ENCODE measurements around the gene ERC2.

Gene ERC2

GRCh38 chr3:56200251-56200650 lies 268.0 kb downstream of the ERC2 start:
- Histone ChIP-seq H3K4me1 (ENCODE audit: control insufficient read depth, insufficient read depth, low read length) (no peaks in the 10 kb centered on the region), H3K36me3 (ENCODE audit: insufficient read depth, low read length) (no peaks in the 10 kb centered on the region), H3K9ac (ENCODE audit: low read depth, low read length) (no peak overlapping the region), H3K27me3 (ENCODE audit: control insufficient read depth, insufficient read depth, low read length) (no peaks in the 10 kb centered on the region), H3K4me2 (ENCODE audit: low read length) (no peak overlapping the region), H3K9me3 (replicated peaks; ENCODE audit: low read length) (no peaks in the 10 kb centered on the region), H3K4me3 (ENCODE audit: low read length) (no peak overlapping the region)

- Histone ChIP-seq H3K4me2 (ENCODE audit: low read length) (no peak overlapping the region), H3K4me3 (ENCODE audit: low read length) (no peak overlapping the region), H3K9ac (ENCODE audit: low read depth, low read length) (no peak overlapping the region), H3K9me3 (replicated peaks; ENCODE audit: low read length) (no peaks in the 10 kb centered on the region), H3K36me3 (ENCODE audit: insufficient read depth, low read length) (no peaks in the 10 kb centered on the region), H3K27me3 (ENCODE audit: control insufficient read depth, insufficient read depth, low read length) (no peaks in the 10 kb centered on the region), H3K4me1 (ENCODE audit: control insufficient read depth, insufficient read depth, low read length) (no peaks in the 10 kb centered on the region)
Measured at GRCh38 chr3:56197991-56198390, 270.3 kb downstream of the ERC2 start.

- Histone ChIP-seq H3K36me3 (ENCODE audit: insufficient read depth, low read length) (no peaks in the 10 kb centered on the region), H3K4me2 (ENCODE audit: low read length) (no peak overlapping the region), H3K4me3 (ENCODE audit: low read length) (no peak overlapping the region), H3K4me1 (ENCODE audit: control insufficient read depth, insufficient read depth, low read length) (no peaks in the 10 kb centered on the region), H3K9ac (ENCODE audit: low read depth, low read length) (no peak overlapping the region), H3K27me3 (ENCODE audit: control insufficient read depth, insufficient read depth, low read length) (no peaks in the 10 kb centered on the region), H3K9me3 (replicated peaks; ENCODE audit: low read length) (no peaks in the 10 kb centered on the region)
Measured at GRCh38 chr3:56197259-56197965, 270.9 kb downstream of the ERC2 start.

GRCh38 chr3:56196700-56197099 lies 271.6 kb downstream of the ERC2 start:
- Histone ChIP-seq H3K4me2 (ENCODE audit: low read length) (no peak overlapping the region), H3K9ac (ENCODE audit: low read depth, low read length) (no peak overlapping the region), H3K4me1 (ENCODE audit: control insufficient read depth, insufficient read depth, low read length) (no peaks in the 10 kb centered on the region), H3K4me3 (ENCODE audit: low read length) (no peak overlapping the region), H3K36me3 (ENCODE audit: insufficient read depth, low read length) (no peaks in the 10 kb centered on the region), H3K9me3 (replicated peaks; ENCODE audit: low read length) (no peaks in the 10 kb centered on the region), H3K27me3 (ENCODE audit: control insufficient read depth, insufficient read depth, low read length) (no peaks in the 10 kb centered on the region)

- no peak overlapping the region for H3K4me2 ChIP-seq (ENCODE audit: low read length)
- no peaks in the 10 kb centered on the region for H3K4me1 ChIP-seq (ENCODE audit: control insufficient read depth, insufficient read depth, low read length)
- no peaks in the 10 kb centered on the region for H3K36me3 ChIP-seq (ENCODE audit: insufficient read depth, low read length)
- no peaks in the 10 kb centered on the region for H3K9me3 ChIP-seq (replicated peaks; ENCODE audit: low read length)
- H3K9ac ChIP-seq (ENCODE audit: low read depth, low read length): no peak overlapping the region
- peaks cover 11% of the 10 kb centered on the region for H3K27me3 ChIP-seq (ENCODE audit: control insufficient read depth, insufficient read depth, low read length)
- H3K4me3 ChIP-seq (ENCODE audit: low read length): no peak overlapping the region
Measured at GRCh38 chr3:56193519-56193918, 274.7 kb downstream of the ERC2 start.

- Histone ChIP-seq H3K27me3 (ENCODE audit: control insufficient read depth, insufficient read depth, low read length) (peaks cover 16% of the 10 kb centered on the region), H3K4me3 (ENCODE audit: low read length) (no peak overlapping the region), H3K9ac (ENCODE audit: low read depth, low read length) (no peak overlapping the region), H3K9me3 (replicated peaks; ENCODE audit: low read length) (no peaks in the 10 kb centered on the region), H3K4me1 (ENCODE audit: control insufficient read depth, insufficient read depth, low read length) (no peaks in the 10 kb centered on the region), H3K36me3 (ENCODE audit: insufficient read depth, low read length) (no peaks in the 10 kb centered on the region), H3K4me2 (ENCODE audit: low read length) (no peak overlapping the region)
Measured at GRCh38 chr3:56192001-56192400, 276.3 kb downstream of the ERC2 start.

GRCh38 chr3:56190771-56191305 lies 277.4 kb downstream of the ERC2 start:
- no peaks in the 10 kb centered on the region for H3K36me3 ChIP-seq (ENCODE audit: insufficient read depth, low read length)
- H3K27me3 ChIP-seq (ENCODE audit: control insufficient read depth, insufficient read depth, low read length): peaks cover 16% of the 10 kb centered on the region
- no peak overlapping the region for H3K4me3 ChIP-seq (ENCODE audit: low read length)
- no peaks in the 10 kb centered on the region for H3K9me3 ChIP-seq (replicated peaks; ENCODE audit: low read length)
- no peaks in the 10 kb centered on the region for H3K4me1 ChIP-seq (ENCODE audit: control insufficient read depth, insufficient read depth, low read length)
- H3K9ac ChIP-seq (ENCODE audit: low read depth, low read length): no peak overlapping the region
- no peak overlapping the region for H3K4me2 ChIP-seq (ENCODE audit: low read length)

- H3K4me1 ChIP-seq (ENCODE audit: control insufficient read depth, insufficient read depth, low read length): no peaks in the 10 kb centered on the region
Measured at GRCh38 chr3:56190130-56190529, 278.1 kb downstream of the ERC2 start.

GRCh38 chr3:56189536-56189935 lies 278.7 kb downstream of the ERC2 start:
- H3K4me1 ChIP-seq (ENCODE audit: control insufficient read depth, insufficient read depth, low read length): no peaks in the 10 kb centered on the region
- no peaks in the 10 kb centered on the region for H3K9me3 ChIP-seq (replicated peaks; ENCODE audit: low read length)
- no peak overlapping the region for H3K9ac ChIP-seq (ENCODE audit: low read depth, low read length)
- H3K36me3 ChIP-seq (ENCODE audit: insufficient read depth, low read length): no peaks in the 10 kb centered on the region
- peaks cover 16% of the 10 kb centered on the region for H3K27me3 ChIP-seq (ENCODE audit: control insufficient read depth, insufficient read depth, low read length)
- no peak overlapping the region for H3K4me3 ChIP-seq (ENCODE audit: low read length)
- H3K4me2 ChIP-seq (ENCODE audit: low read length): no peak overlapping the region

More at GRCh38 chr3:56190130-56190529, 278.1 kb downstream of the ERC2 start:
- peaks cover 16% of the 10 kb centered on the region for H3K27me3 ChIP-seq (ENCODE audit: control insufficient read depth, insufficient read depth, low read length)
- H3K4me3 ChIP-seq (ENCODE audit: low read length): no peak overlapping the region
- H3K9ac ChIP-seq (ENCODE audit: low read depth, low read length): no peak overlapping the region
- no peaks in the 10 kb centered on the region for H3K36me3 ChIP-seq (ENCODE audit: insufficient read depth, low read length)
- no peak overlapping the region for H3K4me2 ChIP-seq (ENCODE audit: low read length)
- no peaks in the 10 kb centered on the region for H3K9me3 ChIP-seq (replicated peaks; ENCODE audit: low read length)

GRCh38 chr3:56188201-56188600 lies 280.1 kb downstream of the ERC2 start:
- Histone ChIP-seq H3K4me1 (ENCODE audit: control insufficient read depth, insufficient read depth, low read length) (no peaks in the 10 kb centered on the region), H3K9me3 (replicated peaks; ENCODE audit: low read length) (no peaks in the 10 kb centered on the region), H3K4me2 (ENCODE audit: low read length) (no peak overlapping the region), H3K4me3 (ENCODE audit: low read length) (no peak overlapping the region), H3K9ac (ENCODE audit: low read depth, low read length) (no peak overlapping the region), H3K36me3 (ENCODE audit: insufficient read depth, low read length) (no peaks in the 10 kb centered on the region), H3K27me3 (ENCODE audit: control insufficient read depth, insufficient read depth, low read length) (peaks cover 16% of the 10 kb centered on the region)

GRCh38 chr3:56187051-56187450 lies 281.2 kb downstream of the ERC2 start:
- H3K9me3 ChIP-seq (replicated peaks; ENCODE audit: low read length): no peaks in the 10 kb centered on the region
- H3K27me3 ChIP-seq (ENCODE audit: control insufficient read depth, insufficient read depth, low read length): peaks cover 16% of the 10 kb centered on the region
- H3K4me1 ChIP-seq (ENCODE audit: control insufficient read depth, insufficient read depth, low read length): no peaks in the 10 kb centered on the region
- no peak overlapping the region for H3K9ac ChIP-seq (ENCODE audit: low read depth, low read length)
- H3K36me3 ChIP-seq (ENCODE audit: insufficient read depth, low read length): no peaks in the 10 kb centered on the region
- no peak overlapping the region for H3K4me3 ChIP-seq (ENCODE audit: low read length)
- H3K4me2 ChIP-seq (ENCODE audit: low read length): no peak overlapping the region

- Histone ChIP-seq H3K4me2 (ENCODE audit: low read length) (no peak overlapping the region), H3K9me3 (replicated peaks; ENCODE audit: low read length) (no peaks in the 10 kb centered on the region)
Measured at GRCh38 chr3:56185827-56186226, 282.4 kb downstream of the ERC2 start.

More at GRCh38 chr3:56185827-56186226, 282.4 kb downstream of the ERC2 start:
- Histone ChIP-seq H3K27me3 (ENCODE audit: control insufficient read depth, insufficient read depth, low read length) (peaks cover 16% of the 10 kb centered on the region), H3K9ac (ENCODE audit: low read depth, low read length) (no peak overlapping the region), H3K36me3 (ENCODE audit: insufficient read depth, low read length) (no peaks in the 10 kb centered on the region), H3K4me1 (ENCODE audit: control insufficient read depth, insufficient read depth, low read length) (no peaks in the 10 kb centered on the region), H3K4me3 (ENCODE audit: low read length) (no peak overlapping the region)
